ENCODE results near the gene CPM.
A peak's percentile ranks its signal among the peaks of the same experiment; 100 is the strongest.

- TF ChIP-seq, protein P1, sequence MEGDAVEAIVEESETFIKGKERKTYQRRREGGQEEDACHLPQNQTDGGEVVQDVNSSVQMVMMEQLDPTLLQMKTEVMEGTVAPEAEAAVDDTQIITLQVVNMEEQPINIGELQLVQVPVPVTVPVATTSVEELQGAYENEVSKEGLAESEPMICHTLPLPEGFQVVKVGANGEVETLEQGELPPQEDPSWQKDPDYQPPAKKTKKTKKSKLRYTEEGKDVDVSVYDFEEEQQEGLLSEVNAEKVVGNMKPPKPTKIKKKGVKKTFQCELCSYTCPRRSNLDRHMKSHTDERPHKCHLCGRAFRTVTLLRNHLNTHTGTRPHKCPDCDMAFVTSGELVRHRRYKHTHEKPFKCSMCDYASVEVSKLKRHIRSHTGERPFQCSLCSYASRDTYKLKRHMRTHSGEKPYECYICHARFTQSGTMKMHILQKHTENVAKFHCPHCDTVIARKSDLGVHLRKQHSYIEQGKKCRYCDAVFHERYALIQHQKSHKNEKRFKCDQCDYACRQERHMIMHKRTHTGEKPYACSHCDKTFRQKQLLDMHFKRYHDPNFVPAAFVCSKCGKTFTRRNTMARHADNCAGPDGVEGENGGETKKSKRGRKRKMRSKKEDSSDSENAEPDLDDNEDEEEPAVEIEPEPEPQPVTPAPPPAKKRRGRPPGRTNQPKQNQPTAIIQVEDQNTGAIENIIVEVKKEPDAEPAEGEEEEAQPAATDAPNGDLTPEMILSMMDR (conservative IDR thresholded peaks at IDR 0.05), result peak; percentile 72
- no peak for TF ChIP-seq EZH2 (IDR thresholded peaks at IDR 0.05; ENCODE audit: low read depth)
These were observed 125.2 kb downstream of the CPM start, which contains the start of gene MDM2 for GRCh38 chr12:68807576-68808387.
